Measurements from ENCODE around the gene MCC.

DNA sequence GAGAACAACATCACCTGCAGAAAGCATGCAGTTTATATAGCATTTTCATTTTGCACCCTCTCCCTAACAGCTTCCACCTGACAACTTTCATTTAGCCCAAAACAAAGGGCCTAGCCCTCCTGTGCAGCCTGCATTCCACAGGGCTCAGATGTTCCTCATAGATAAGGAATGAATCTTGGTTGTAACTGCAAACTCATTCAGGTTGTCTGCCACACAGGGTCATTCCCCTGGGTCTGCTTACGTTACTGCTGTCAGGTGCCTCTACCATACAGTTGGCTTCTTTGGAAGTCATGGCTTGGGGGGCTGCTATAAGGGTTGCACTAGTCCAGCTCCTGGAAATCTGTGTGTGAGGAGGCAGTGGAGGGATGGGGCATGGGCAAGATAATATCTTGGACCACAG lies 514.3 kb downstream of the MCC start:
- TF ChIP-seq, protein P1, sequence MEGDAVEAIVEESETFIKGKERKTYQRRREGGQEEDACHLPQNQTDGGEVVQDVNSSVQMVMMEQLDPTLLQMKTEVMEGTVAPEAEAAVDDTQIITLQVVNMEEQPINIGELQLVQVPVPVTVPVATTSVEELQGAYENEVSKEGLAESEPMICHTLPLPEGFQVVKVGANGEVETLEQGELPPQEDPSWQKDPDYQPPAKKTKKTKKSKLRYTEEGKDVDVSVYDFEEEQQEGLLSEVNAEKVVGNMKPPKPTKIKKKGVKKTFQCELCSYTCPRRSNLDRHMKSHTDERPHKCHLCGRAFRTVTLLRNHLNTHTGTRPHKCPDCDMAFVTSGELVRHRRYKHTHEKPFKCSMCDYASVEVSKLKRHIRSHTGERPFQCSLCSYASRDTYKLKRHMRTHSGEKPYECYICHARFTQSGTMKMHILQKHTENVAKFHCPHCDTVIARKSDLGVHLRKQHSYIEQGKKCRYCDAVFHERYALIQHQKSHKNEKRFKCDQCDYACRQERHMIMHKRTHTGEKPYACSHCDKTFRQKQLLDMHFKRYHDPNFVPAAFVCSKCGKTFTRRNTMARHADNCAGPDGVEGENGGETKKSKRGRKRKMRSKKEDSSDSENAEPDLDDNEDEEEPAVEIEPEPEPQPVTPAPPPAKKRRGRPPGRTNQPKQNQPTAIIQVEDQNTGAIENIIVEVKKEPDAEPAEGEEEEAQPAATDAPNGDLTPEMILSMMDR (IDR thresholded peaks at IDR 0.05) = no peak
- no peak for TF ChIP-seq POLR2A (IDR thresholded peaks at IDR 0.05; ENCODE audit: low read depth)
- no peak for TF ChIP-seq POLR2AphosphoS5 (IDR thresholded peaks at IDR 0.05)
- no peak for TF ChIP-seq EP300 (IDR thresholded peaks at IDR 0.05)
